ENCODE measurements around the gene SLC8A3. TPM values are rescaled to one million over a fixed set of nuclear protein-coding genes. Genes with fewer than 3 reads are reported as not detected.

The SLC8A3 gene
- total and polyA plus RNA-seq, 12 donors = 0.01 to 0.26 (median 0.14) TPM; not detected in 4

DNA sequence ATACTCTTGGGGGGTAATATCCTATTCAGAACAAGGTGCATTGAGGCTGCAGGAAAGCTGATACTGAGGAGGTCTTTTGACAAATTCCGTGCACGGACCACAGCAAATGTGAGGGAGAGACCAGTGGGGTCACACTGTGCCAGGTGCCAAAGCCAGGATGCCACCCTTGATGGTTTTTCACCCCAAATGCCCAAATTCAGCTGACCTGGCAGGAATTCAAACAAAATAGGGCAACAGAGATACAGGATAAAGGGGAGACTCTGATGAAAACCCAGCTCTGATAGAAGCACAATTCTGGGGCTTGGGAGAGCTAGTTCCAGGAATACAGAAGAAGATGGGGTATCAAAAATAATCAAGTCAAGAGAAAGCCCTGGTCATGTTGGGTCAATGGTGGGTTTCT is 55.3 kb downstream of the SLC8A3 start:
- WGBS, 2 donors = 88 to 91% methylated on average over 2 of the region's 2 CpGs
- no peak overlapping the region for H3K27ac ChIP-seq
- no peak overlapping the region for H3K4me3 ChIP-seq
- intact Hi-C loops (cut with DNase I) = no loop called here
- ATAC-seq (no peak), DNase-seq (no peak)
- no peaks in the 10 kb centered on the region for H3K9me3 ChIP-seq
- H3K36me3 ChIP-seq = no peaks in the 10 kb centered on the region
- TF ChIP-seq CTCF (IDR thresholded peaks at IDR 0.05) = no peak
- H3K27me3 ChIP-seq = peaks cover 0 to 49% (median 22%) of the 10 kb centered on the region in 7 donors
- no peaks in the 10 kb centered on the region for H3K4me1 ChIP-seq

GRCh38 chr14:70130482-70130881 is 58.3 kb downstream of the SLC8A3 start:
- DNase-seq (no peak), ATAC-seq (no peak)
- intact Hi-C loops (cut with DNase I) = no loop called here
- H3K4me1 ChIP-seq = no peaks in the 10 kb centered on the region
- H3K36me3 ChIP-seq = no peaks in the 10 kb centered on the region
- no peaks in the 10 kb centered on the region for H3K9me3 ChIP-seq
- H3K27me3 ChIP-seq = peaks cover 0 to 36% (median 22%) of the 10 kb centered on the region in 7 donors
- WGBS, 2 donors = 81 to 97% methylated on average over 1 of the region's 1 CpG
- H3K4me3 ChIP-seq = no peak overlapping the region
- no peak overlapping the region for H3K27ac ChIP-seq
- TF ChIP-seq CTCF (IDR thresholded peaks at IDR 0.05) = no peak

GRCh38 chr14:70127186-70127585 is 61.6 kb downstream of the SLC8A3 start:
- ATAC-seq (no peak), DNase-seq (no peak)
- intact Hi-C loops (cut with DNase I) = no loop called here
- no peak for TF ChIP-seq CTCF (IDR thresholded peaks at IDR 0.05)
- Histone ChIP-seq H3K4me3 (no peak overlapping the region), H3K4me1 (no peaks in the 10 kb centered on the region), H3K27me3 (peaks cover 0 to 24% (median 17%) of the 10 kb centered on the region in 7 donors), H3K9me3 (no peaks in the 10 kb centered on the region), H3K36me3 (no peaks in the 10 kb centered on the region), H3K27ac (no peak overlapping the region)
- 84 to 85% methylated on average over 7 of the region's 7 CpGs for WGBS, 2 donors

GRCh38 chr14:70123796-70124195 is 65.0 kb downstream of the SLC8A3 start:
- peaks cover 0 to 36% (median 6%) of the 10 kb centered on the region in 7 donors for H3K27me3 ChIP-seq
- no peak for TF ChIP-seq CTCF (IDR thresholded peaks at IDR 0.05)
- H3K9me3 ChIP-seq = no peaks in the 10 kb centered on the region
- H3K36me3 ChIP-seq = no peaks in the 10 kb centered on the region
- 83 to 84% methylated on average over 2 of the region's 2 CpGs for WGBS, 2 donors
- intact Hi-C loops (cut with DNase I) = no loop called here
- H3K4me1 ChIP-seq = no peaks in the 10 kb centered on the region
- H3K4me3 ChIP-seq = no peak overlapping the region
- ATAC-seq (no peak), DNase-seq (no peak)
- no peak overlapping the region for H3K27ac ChIP-seq

Measured in heart right ventricle (tissue), 16 donors.